ENCODE results near the gene SEPTIN3. TPM values are rescaled to one million over a fixed set of nuclear protein-coding genes. Genes with fewer than 3 reads are reported as not detected.
A peak's percentile ranks its signal among the peaks of the same experiment; 100 is the strongest.

Gene SEPTIN3
- total and polyA plus RNA-seq, 9 of the 15 experiments (the other 6 are each of a cell fraction or from before 2014, with no cell fraction given), result 0.06 TPM; not detected in 8

GRCh38 chr22:41946629-41947423 is 22.4 kb upstream of the SEPTIN3 start, which contains the start of gene CENPM (continued):
- TF ChIP-seq ATF1 (CRISPR knock-in tag; IDR thresholded peaks at IDR 0.05) (no peak), ATF1 (tag; IDR thresholded peaks at IDR 0.05) (peak; percentile 71), HNRNPUL1 (IDR thresholded peaks at IDR 0.05; ENCODE audit: low read length) (no peak), ZKSCAN3 (CRISPR knock-in tag; IDR thresholded peaks at IDR 0.05) (no peak), JUN (IDR thresholded peaks at IDR 0.05; ENCODE audit: borderline replicate concordance, low read depth, low read length) (no peak; the same call in 1 of the 2 replicates), JUN (CRISPR knock-in tag; IDR thresholded peaks at IDR 0.05; ENCODE audit: borderline replicate concordance) (no peak), KDM4B (IDR thresholded peaks at IDR 0.05; ENCODE audit: borderline replicate concordance in 2 of 2, low read depth in 1 of 2) (no peak), MITF (IDR thresholded peaks at IDR 0.05) (0 out of 2 replicates have a peak, but pooled peaks have one; percentile 27), KLF10 (CRISPR knock-in tag; IDR thresholded peaks at IDR 0.05) (no peak), DDX20 (tag; IDR thresholded peaks at IDR 0.05; ENCODE audit: low read depth) (no peak), CHD2 (IDR thresholded peaks at IDR 0.05; ENCODE audit: low read depth, low read length) (peak; percentile 80)
- TF ChIP-seq, protein P1, sequence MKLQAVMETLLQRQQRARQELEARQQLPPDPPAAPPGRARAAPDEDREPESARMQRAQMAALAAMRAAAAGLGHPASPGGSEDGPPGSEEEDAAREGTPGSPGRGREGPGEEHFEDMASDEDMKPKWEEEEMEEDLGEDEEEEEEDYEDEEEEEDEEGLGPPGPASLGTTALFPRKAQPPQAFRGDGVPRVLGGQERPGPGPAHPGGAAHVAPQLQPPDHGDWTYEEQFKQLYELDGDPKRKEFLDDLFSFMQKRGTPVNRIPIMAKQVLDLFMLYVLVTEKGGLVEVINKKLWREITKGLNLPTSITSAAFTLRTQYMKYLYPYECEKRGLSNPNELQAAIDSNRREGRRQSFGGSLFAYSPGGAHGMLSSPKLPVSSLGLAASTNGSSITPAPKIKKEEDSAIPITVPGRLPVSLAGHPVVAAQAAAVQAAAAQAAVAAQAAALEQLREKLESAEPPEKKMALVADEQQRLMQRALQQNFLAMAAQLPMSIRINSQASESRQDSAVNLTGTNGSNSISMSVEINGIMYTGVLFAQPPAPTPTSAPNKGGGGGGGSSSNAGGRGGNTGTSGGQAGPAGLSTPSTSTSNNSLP (IDR thresholded peaks at IDR 0.05; ENCODE audit: borderline replicate concordance, low read depth, low read length), result no peak
- TF ChIP-seq, protein P2, sequence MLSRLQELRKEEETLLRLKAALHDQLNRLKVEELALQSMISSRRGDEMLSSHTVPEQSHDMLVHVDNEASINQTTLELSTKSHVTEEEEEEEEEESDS (CRISPR knock-in tag; IDR thresholded peaks at IDR 0.05), result no peak
- TF ChIP-seq, protein P3, sequence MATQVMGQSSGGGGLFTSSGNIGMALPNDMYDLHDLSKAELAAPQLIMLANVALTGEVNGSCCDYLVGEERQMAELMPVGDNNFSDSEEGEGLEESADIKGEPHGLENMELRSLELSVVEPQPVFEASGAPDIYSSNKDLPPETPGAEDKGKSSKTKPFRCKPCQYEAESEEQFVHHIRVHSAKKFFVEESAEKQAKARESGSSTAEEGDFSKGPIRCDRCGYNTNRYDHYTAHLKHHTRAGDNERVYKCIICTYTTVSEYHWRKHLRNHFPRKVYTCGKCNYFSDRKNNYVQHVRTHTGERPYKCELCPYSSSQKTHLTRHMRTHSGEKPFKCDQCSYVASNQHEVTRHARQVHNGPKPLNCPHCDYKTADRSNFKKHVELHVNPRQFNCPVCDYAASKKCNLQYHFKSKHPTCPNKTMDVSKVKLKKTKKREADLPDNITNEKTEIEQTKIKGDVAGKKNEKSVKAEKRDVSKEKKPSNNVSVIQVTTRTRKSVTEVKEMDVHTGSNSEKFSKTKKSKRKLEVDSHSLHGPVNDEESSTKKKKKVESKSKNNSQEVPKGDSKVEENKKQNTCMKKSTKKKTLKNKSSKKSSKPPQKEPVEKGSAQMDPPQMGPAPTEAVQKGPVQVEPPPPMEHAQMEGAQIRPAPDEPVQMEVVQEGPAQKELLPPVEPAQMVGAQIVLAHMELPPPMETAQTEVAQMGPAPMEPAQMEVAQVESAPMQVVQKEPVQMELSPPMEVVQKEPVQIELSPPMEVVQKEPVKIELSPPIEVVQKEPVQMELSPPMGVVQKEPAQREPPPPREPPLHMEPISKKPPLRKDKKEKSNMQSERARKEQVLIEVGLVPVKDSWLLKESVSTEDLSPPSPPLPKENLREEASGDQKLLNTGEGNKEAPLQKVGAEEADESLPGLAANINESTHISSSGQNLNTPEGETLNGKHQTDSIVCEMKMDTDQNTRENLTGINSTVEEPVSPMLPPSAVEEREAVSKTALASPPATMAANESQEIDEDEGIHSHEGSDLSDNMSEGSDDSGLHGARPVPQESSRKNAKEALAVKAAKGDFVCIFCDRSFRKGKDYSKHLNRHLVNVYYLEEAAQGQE (IDR thresholded peaks at IDR 0.05; ENCODE audit: borderline replicate concordance), result peak; percentile 44
- TF ChIP-seq, protein P3 (CRISPR knock-in tag; IDR thresholded peaks at IDR 0.05; ENCODE audit: low read depth), result no peak
- TF ChIP-seq, protein P4, sequence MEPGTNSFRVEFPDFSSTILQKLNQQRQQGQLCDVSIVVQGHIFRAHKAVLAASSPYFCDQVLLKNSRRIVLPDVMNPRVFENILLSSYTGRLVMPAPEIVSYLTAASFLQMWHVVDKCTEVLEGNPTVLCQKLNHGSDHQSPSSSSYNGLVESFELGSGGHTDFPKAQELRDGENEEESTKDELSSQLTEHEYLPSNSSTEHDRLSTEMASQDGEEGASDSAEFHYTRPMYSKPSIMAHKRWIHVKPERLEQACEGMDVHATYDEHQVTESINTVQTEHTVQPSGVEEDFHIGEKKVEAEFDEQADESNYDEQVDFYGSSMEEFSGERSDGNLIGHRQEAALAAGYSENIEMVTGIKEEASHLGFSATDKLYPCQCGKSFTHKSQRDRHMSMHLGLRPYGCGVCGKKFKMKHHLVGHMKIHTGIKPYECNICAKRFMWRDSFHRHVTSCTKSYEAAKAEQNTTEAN (CRISPR knock-in tag; IDR thresholded peaks at IDR 0.05), result no peak
